IMR-90 (cell line): ENCODE measurements around the gene EHMT1. TPM values are rescaled to one million over a fixed set of nuclear protein-coding genes. Genes with fewer than 3 reads are reported as not detected.

Experiments
- ATAC-seq: fragments of 200-7000 bp; cut with Tn5 transposase; 2 replicates; pipeline ENCODE4 v1.9.1; 2020; ENCODE audit warnings: low read depth, mild to moderate bottlenecking, moderate library complexity
- BruUV-seq: library from RNA; stranded (reverse); fragments of 400-500 nt; replicated peaks from 2 replicates; lab custom pipeline; 2021; lab: Mats Ljungman, UMichigan
- CTCF ChIA-PET: fragments of 300-600 bp; formaldehyde crosslinking; extraction: SDS; loops from one replicate; lab custom pipeline; 2021; ENCODE audit warnings: antibody characterized with exemption; lab: Yijun Ruan, JAX
- POLR2A ChIA-PET: fragments of 300-600 bp; sonication (Branson Sonifier 250); formaldehyde crosslinking; loops from one replicate; lab custom pipeline; 2022; ENCODE audit warnings: antibody characterized with exemption; ENCODE audit not compliant: unreplicated experiment; lab: Charles Lee
- DNase-seq: peaks from one replicate; pipeline ENCODE4 v3.0.0; 2013
- H2AFZ ChIP-seq: replicated peaks from 2 replicates; pipeline ENCODE3; 2013; ENCODE audit warnings: low read length, mild to moderate bottlenecking; ENCODE audit not compliant: poor library complexity
- H2AK5ac ChIP-seq: 2 replicates; pipeline ENCODE4 v1.6.1; 2013; ENCODE audit warnings: low read depth, low read length, inconsistent platforms
- H2AK9ac ChIP-seq: replicated peaks from 2 replicates; pipeline ENCODE3; 2013; ENCODE audit warnings: mild to moderate bottlenecking, low read depth, low read length, moderate library complexity; ENCODE audit not compliant: poor library complexity
- H2BK120ac ChIP-seq: 2 replicates; pipeline ENCODE4 v1.6.1; 2013; ENCODE audit warnings: low read depth, low read length, inconsistent platforms
- H2BK15ac ChIP-seq: 3 replicates; pipeline ENCODE4 v1.6.1; 2013; ENCODE audit warnings: low read depth, low read length, inconsistent platforms
- H2BK20ac ChIP-seq: 2 replicates; pipeline ENCODE4 v1.6.1; 2013; ENCODE audit warnings: low read depth, mild to moderate bottlenecking, inconsistent platforms, low read length, moderate library complexity
- H2BK5ac ChIP-seq: 2 replicates; pipeline ENCODE4 v1.6.1; 2013; ENCODE audit warnings: mild to moderate bottlenecking, low read depth, low read length, inconsistent platforms; ENCODE audit not compliant: poor library complexity, severe bottlenecking
- H3K14ac ChIP-seq: replicated peaks from 2 replicates; pipeline ENCODE4 v1.6.1; 2013; ENCODE audit warnings: low read depth, low read length, inconsistent platforms
- H3K18ac ChIP-seq: 2 replicates; pipeline ENCODE4 v1.6.1; 2013; ENCODE audit warnings: low read depth, low read length, control low read depth
- H3K23ac ChIP-seq: 2 replicates; pipeline ENCODE4 v1.6.1; 2013; ENCODE audit warnings: low read depth, low read length, inconsistent platforms
- H3K27ac ChIP-seq: 2 replicates; pipeline ENCODE4 v1.5.1; 2013; ENCODE audit warnings: mild to moderate bottlenecking, control low read depth, low read length; ENCODE audit not compliant: insufficient read depth
- H3K27me3 ChIP-seq: 2 replicates; pipeline ENCODE4 v1.6.1; 2013; ENCODE audit warnings: low read length; ENCODE audit not compliant: control insufficient read depth, insufficient read depth
- H3K36me3 ChIP-seq: 2 replicates; pipeline ENCODE4 v1.6.1; 2013; ENCODE audit warnings: low read length, mixed read lengths; ENCODE audit not compliant: control insufficient read depth, insufficient read depth
- H3K4ac ChIP-seq: 2 replicates; pipeline ENCODE4 v1.6.1; 2013; ENCODE audit warnings: low read depth, low read length, inconsistent platforms
- H3K4me1 ChIP-seq: 2 replicates; pipeline ENCODE4 v1.6.1; 2013; ENCODE audit warnings: low read length, mixed read lengths; ENCODE audit not compliant: control insufficient read depth, insufficient read depth
- H3K4me2 ChIP-seq: 2 replicates; pipeline ENCODE4 v1.6.1; 2013; ENCODE audit warnings: low read depth, mild to moderate bottlenecking, control low read depth, low read length, moderate library complexity
- H3K4me3 ChIP-seq: 2 replicates; pipeline ENCODE4 v1.5.1; 2013; ENCODE audit warnings: low read depth, mild to moderate bottlenecking, control low read depth, low read length, moderate library complexity; ENCODE audit not compliant: insufficient read depth
- H3K56ac ChIP-seq: 2 replicates; pipeline ENCODE4 v1.6.1; 2013; ENCODE audit warnings: low read length, inconsistent platforms; ENCODE audit not compliant: insufficient read depth; ENCODE audit errors: extremely low read depth
- H3K79me1 ChIP-seq, 2 experiments: 2 replicates each; pipeline ENCODE4 v1.6.1; 2013; ENCODE audit warnings: low read length in 2 of 2, inconsistent platforms in 1 of 2, low read depth in 1 of 2
- H3K9ac ChIP-seq: 2 replicates; pipeline ENCODE4 v1.6.1; 2013; ENCODE audit warnings: low read depth, low read length, control low read depth
- H3K9me1 ChIP-seq: 2 replicates; pipeline ENCODE4 v1.6.1; 2013; ENCODE audit warnings: low read length, inconsistent platforms; ENCODE audit not compliant: insufficient read depth
- H3K9me3 ChIP-seq: 2 replicates; pipeline ENCODE4 v1.6.1; 2013; ENCODE audit warnings: low read length; ENCODE audit not compliant: control insufficient read depth, insufficient read depth
- H4K20me1 ChIP-seq: 2 replicates; pipeline ENCODE4 v1.6.1; 2013; ENCODE audit warnings: low read length, inconsistent platforms; ENCODE audit not compliant: insufficient read depth
- H4K5ac ChIP-seq: 2 replicates; pipeline ENCODE4 v1.6.1; 2013; ENCODE audit warnings: mild to moderate bottlenecking, low read depth, low read length, control low read depth
- H4K8ac ChIP-seq, 2 experiments: 2 replicates each; pipeline ENCODE4 v1.6.1; 2013; ENCODE audit warnings: low read depth in 2 of 2, low read length in 2 of 2, control low read depth in 1 of 2, inconsistent platforms in 1 of 2
- H4K91ac ChIP-seq: 2 replicates; pipeline ENCODE4 v1.6.1; 2013; ENCODE audit warnings: low read depth, low read length, inconsistent platforms; ENCODE audit not compliant: insufficient read depth
- BHLHE40 ChIP-seq: fragments of 150-350 bp; IDR thresholded peaks from 2 replicates; pipeline ENCODE4 v1.6.1; 2016; ENCODE audit warnings: mild to moderate bottlenecking, low read depth, low read length
- CEBPB ChIP-seq: IDR thresholded peaks from 2 replicates; pipeline ENCODE4 v1.6.1; 2012; ENCODE audit warnings: low read depth, low read length, improper control_type of control experiment
- CHD1 ChIP-seq: IDR thresholded peaks from 2 replicates; pipeline ENCODE4 v1.6.1; 2012; ENCODE audit warnings: low read depth, low read length, improper control_type of control experiment
- ELK1 ChIP-seq: fragments of 150-350 bp; IDR thresholded peaks from 2 replicates; pipeline ENCODE4 v1.6.1; 2016; ENCODE audit warnings: low read depth, mild to moderate bottlenecking, low read length, moderate library complexity, borderline replicate concordance
- FOS ChIP-seq: fragments of 150-350 bp; IDR thresholded peaks from 2 replicates; pipeline ENCODE4 v1.6.1; 2016; ENCODE audit warnings: low read depth, low read length
- MAFK ChIP-seq: IDR thresholded peaks from 2 replicates; pipeline ENCODE4 v1.6.1; 2012; ENCODE audit warnings: low read depth, low read length, improper control_type of control experiment
- MAZ ChIP-seq: IDR thresholded peaks from 2 replicates; pipeline ENCODE4 v1.6.1; 2012; ENCODE audit warnings: low read depth, mild to moderate bottlenecking, low read length, improper control_type of control experiment, moderate library complexity, borderline replicate concordance
- MXI1 ChIP-seq: IDR thresholded peaks from 2 replicates; pipeline ENCODE4 v1.6.1; 2012; ENCODE audit warnings: low read depth, mild to moderate bottlenecking, low read length, moderate library complexity, borderline replicate concordance
- NFE2L2 ChIP-seq: fragments of 150-350 bp; IDR thresholded peaks from 2 replicates; pipeline ENCODE4 v1.6.1; 2016; ENCODE audit warnings: low read depth, mild to moderate bottlenecking, low read length
- POLR2A ChIP-seq: IDR thresholded peaks from 2 replicates; pipeline ENCODE4 v1.6.1; 2012; ENCODE audit warnings: mild to moderate bottlenecking, low read depth, low read length
- RAD21 ChIP-seq: IDR thresholded peaks from 2 replicates; pipeline ENCODE4 v1.6.1; 2012; ENCODE audit warnings: low read length, improper control_type of control experiment
- RCOR1 ChIP-seq: IDR thresholded peaks from 2 replicates; pipeline ENCODE4 v1.6.1; 2012; ENCODE audit warnings: mild to moderate bottlenecking, low read length, improper control_type of control experiment; ENCODE audit not compliant: insufficient replicate concordance
- RFX5 ChIP-seq: IDR thresholded peaks from 2 replicates; pipeline ENCODE4 v1.8.0; 2012; ENCODE audit warnings: low read depth, mild to moderate bottlenecking, low read length, moderate library complexity
- SMC3 ChIP-seq: fragments of 150-350 bp; IDR thresholded peaks from 2 replicates; pipeline ENCODE4 v1.6.1; 2016; ENCODE audit warnings: low read depth, mild to moderate bottlenecking, antibody characterized with exemption, low read length, moderate library complexity
- WGBS, 2 experiments: methylation state at CpG; one replicate each; pipeline versions ENCODE4 v1.1.5 to v1.1.7; 2013; ENCODE audit warnings: missing lambda C conversion rate in 2 of 2; ENCODE audit not compliant: insufficient read length in 1 of 2; ENCODE audit errors: extremely low coverage in 2 of 2; 5-methylcytosine and 5-hydroxymethylcytosine counted together
- dilution Hi-C: fragments of 300-500 bp; cut with HindIII; formaldehyde crosslinking; loops from one replicate; pipeline ENCODE4 v1.14.3; 2018; ENCODE audit warnings: low sequenced_read_pairs; ENCODE audit not compliant: unreplicated experiment
- in situ Hi-C: fragments of 300-500 bp; cut with MboI; formaldehyde crosslinking; loops from 3 replicates; pipeline ENCODE4 v1.14.3; 2019; ENCODE audit warnings: low sequenced_read_pairs, inconsistent platforms, mixed read lengths
- intact Hi-C: fragments of 100-400 bp; cut with micrococcal nuclease; formaldehyde crosslinking; loops from 2 replicates; pipeline ENCODE4 v1.10.0; 2022
- polyA plus RNA-seq, 3 experiments: library from polyadenylated mRNA; depleted of rRNA; stranded (reverse); fragments of >200 nt; gene quantifications; 2 replicates each; pipeline ENCODE4 v1.2.3, GENCODE V29; 2012; ENCODE audit warnings: low replicate concordance in 1 of 3
- total RNA-seq: library from RNA; depleted of rRNA; stranded (reverse); fragments of >200 nt; gene quantifications from 2 replicates; pipeline ENCODE4 v1.2.3, GENCODE V29; 2012

Gene EHMT1
- total and polyA plus RNA-seq, 2 of the 4 experiments (the other 2 are of a cell fraction), result 32.8 to 35.1 TPM

DNA sequence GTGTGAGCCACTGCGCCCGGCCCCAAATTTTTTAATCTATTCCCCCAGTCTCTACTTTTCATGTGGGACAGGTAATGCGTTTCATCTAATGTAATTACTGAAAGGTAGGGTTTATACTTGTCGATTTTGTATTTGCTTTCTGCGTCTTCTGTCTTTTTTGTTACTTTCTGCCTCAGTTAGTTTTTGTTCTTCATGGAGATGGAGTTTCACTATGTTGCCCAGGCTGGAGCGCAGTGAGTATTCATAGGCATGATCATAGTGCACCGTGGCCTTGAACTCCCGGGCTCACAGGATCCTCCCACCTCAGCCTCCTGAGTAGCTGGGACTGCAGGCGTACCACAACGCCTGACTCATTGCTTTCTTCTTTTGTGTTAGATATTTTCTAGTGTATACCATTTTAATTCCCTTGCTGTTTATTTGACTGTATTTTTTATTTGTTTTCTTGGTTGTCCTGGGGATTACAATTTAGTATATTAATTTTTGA is 23.4 kb downstream of the EHMT1 start:
- Histone ChIP-seq H4K5ac (no peak overlapping the region), H3K14ac (no peak overlapping the region), H3K4me1 (peaks cover 6% of the 10 kb centered on the region; the same call in 1 of the 2 replicates), H3K4me2 (no peak overlapping the region), H3K56ac (no peak overlapping the region), H3K9me3 (no peaks in the 10 kb centered on the region), H2AFZ (no peak overlapping the region), H3K9ac (no peak overlapping the region), H4K8ac (no peak overlapping the region), H2AK9ac (no peak overlapping the region), H2BK15ac (no peak overlapping the region), H3K79me1 (peaks cover 29 to 75% of the 10 kb centered on the region in 2 experiments), H3K18ac (no peak overlapping the region), H2BK20ac (no peak overlapping the region), H3K4me3 (no peak overlapping the region), H3K36me3 (peaks cover 8% of the 10 kb centered on the region), H4K20me1 (peaks cover 74% of the 10 kb centered on the region), H3K4ac (no peak overlapping the region), H3K9me1 (peaks cover 16% of the 10 kb centered on the region), H2AK5ac (no peak overlapping the region), H3K27me3 (no peaks in the 10 kb centered on the region), H3K27ac (no peak overlapping the region), H3K23ac (no peak overlapping the region), H4K91ac (no peak overlapping the region), H2BK5ac (no peak overlapping the region), H2BK120ac (no peak overlapping the region)
- POLR2A ChIA-PET, result no interaction called here
- DNase-seq (no peak), ATAC-seq (no peak)
- no CpG with 5 or more reads among the region's 10 CpGs for WGBS, 2 experiments
- dilution Hi-C loops, result no loop called here
- CTCF ChIA-PET, result interaction anchor here (0.9 kb wide), 1 partner anchor 24 kb away, joined by 3 read pairs; no protein-coding TSS in a partner anchor
- TF ChIP-seq NFE2L2 (no peak), MAZ (no peak), RAD21 (no peak), MAFK (no peak), MXI1 (no peak), RFX5 (no peak), BHLHE40 (no peak), CEBPB (no peak), ELK1 (no peak), SMC3 (no peak), POLR2A (no peak), CHD1 (no peak), FOS (no peak), RCOR1 (no peak)
- no TSS peak for BruUV-seq
- intact Hi-C loops, result no loop called here
- in situ Hi-C loops, result no loop called here
